HG03378 (cell line): Measurements from ENCODE around the gene STRN3.
"Not testable (repeated sequence)": the region's sequence is repeated elsewhere in the genome, so short reads cannot be mapped to it uniquely, and the experiment has no call there.

Source experiments
- ATAC-seq: cut with Tn5 transposase; IDR thresholded peaks from one replicate; pipeline ENCODE4 v1.9.1; 2021; ENCODE audit warnings: mild to moderate bottlenecking, moderate library complexity; ENCODE audit not compliant: unreplicated experiment

The STRN3 gene

GRCh38 chr14:30972882-30973582 lies 53.1 kb downstream of the STRN3 start:
- ATAC-seq: no peak

- not testable (repeated sequence) for ATAC-seq
Measured at GRCh38 chr14:30972036-30972732, 54.0 kb downstream of the STRN3 start.

GRCh38 chr14:30971586-30971985 lies 54.6 kb downstream of the STRN3 start:
- ATAC-seq: no peak

DNA sequence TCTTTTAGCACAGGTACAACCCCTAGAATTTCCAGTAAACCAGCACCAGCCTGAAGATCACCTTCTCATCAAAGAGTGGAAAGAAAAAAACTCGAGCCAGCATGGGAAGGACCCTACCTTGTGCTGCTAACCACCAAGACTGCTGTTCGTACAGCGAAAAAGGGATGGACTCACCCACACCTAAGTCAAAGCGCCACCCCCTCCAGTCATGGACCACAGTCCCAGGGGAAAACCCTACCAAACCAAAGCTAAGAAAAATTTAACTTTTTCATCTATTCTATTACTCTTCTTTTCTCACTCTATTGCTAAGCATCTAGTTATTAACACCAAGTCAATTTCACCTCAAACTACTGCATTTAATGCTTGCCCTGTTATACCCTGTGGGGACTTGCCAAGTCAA lies 56.4 kb downstream of the STRN3 start:
- ATAC-seq: peak; percentile 62

DNA sequence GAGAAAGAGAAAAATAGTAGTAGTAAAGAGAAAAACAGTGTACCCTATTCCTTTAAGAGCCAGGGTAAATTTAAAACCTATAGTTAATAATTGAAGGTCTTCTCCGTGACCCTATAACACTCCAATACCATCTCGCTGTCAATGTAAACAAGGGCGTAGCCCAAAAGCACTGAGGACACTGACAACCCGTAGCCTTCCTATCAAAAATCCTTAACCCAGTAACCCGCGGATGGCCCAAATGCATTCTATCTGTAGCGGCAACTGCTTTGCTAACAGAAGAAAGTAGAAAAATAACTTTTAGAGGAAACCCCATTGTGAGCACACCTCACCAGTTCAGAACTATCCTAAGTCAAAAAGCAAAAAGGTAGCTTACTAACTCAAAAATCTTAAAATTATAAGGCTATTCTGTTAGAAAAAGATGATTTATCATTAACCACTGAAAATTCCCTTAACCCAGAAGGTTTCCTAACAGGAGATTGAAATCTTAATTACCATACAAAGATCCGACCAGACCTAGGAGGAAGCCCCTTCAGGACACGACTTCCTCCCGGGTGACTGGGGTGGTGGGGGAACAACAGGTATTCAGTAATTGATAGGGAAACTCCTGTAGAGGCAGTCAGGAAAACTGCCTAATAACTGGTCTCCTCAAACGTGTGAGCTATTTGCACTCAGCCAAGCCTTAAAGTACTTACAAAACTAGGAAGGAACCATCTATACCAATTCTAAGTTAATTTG lies 58.6 kb downstream of the STRN3 start:
- ATAC-seq: not testable (repeated sequence)

- ATAC-seq: no peak
Measured at GRCh38 chr14:30966415-30967363, 59.5 kb downstream of the STRN3 start.

GRCh38 chr14:30965861-30966260 lies 60.3 kb downstream of the STRN3 start:
- not testable (repeated sequence) for ATAC-seq

DNA sequence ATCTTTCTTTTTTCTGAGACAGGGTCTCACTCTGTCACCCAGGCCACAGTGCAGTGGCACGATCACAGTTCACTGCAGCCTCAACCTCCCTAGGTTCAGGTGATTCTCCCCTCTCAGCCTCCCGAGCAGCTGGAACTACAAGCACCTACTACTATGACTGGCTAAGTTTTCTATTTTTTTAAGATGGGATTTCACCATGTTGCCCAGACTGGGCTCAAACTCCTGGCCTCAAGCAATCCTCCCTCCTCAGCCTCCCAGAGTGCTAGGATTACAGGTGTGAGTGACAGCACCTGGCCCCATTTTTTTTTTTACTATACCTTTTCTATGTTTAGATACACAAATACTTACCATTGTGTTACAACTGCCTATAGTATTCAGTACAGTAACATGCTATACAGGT lies 63.6 kb downstream of the STRN3 start:
- ATAC-seq: not testable (repeated sequence)

- ATAC-seq: no peak
Measured at GRCh38 chr14:30961330-30961729, 64.8 kb downstream of the STRN3 start.

DNA sequence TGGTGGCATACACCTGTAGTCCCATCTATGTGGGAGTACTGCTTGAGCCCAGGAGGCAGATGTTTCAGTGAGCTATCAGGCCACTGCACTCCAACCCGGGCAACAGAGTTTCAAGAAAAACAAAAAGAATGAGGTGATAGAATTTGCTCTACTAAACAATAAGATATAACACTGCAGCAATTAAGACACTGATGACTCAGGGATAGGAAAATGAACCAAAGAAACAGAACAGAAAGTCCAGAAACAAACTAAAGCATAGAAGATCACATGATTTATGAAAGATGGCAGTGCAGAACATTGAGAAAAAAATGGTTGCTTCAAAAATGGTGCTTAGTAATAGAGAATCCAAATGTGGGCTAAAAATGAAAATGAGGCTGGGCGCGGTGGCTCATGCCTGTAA lies 66.0 kb downstream of the STRN3 start:
- ATAC-seq: no peak

- no peak for ATAC-seq
Measured at GRCh38 chr14:30958555-30959407, 67.4 kb downstream of the STRN3 start.

DNA sequence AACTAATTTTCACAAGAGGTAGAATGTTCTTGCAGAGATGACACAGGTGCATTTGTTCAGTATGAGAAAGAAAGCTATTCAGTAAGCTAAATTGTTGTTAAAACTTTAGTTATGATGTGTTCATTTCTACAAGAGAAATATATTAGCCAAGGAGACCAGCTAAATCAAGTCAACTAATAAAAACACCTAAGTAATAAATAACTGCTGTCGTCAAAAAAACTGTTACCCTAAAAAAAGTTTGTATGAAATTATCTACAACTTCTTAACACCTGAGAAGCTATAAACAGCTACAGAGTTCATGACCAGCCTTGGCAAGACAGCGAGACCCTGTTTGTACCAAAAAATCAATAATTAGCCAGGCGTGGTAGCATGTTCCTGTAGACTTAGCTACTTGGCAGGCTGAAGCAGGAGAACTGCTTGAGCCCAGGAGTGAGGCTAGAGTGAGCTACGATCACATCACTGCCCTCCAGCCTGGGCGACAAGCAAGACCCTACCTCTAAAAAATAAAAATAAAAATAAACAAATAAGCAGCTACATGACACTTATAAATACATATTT lies 68.3 kb downstream of the STRN3 start:
- ATAC-seq: peak; percentile 74

DNA sequence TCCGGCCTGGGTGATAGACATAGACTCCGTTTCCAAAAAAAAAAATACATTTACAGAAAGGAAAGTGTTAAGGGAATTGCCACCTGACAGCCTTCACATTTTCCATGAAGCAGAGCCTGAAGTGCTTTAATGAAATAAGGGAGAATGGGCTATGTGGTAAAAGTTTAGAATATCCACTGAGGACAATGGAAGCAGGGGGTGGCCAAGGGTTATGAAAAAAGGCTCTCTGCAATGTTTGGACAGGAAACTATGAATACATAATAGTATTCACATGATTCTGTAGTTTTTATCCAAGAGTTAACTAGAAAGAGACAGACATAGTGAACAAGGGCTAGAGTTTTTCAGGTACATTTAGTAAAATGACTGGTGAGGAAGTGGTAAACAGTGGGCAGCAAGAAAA lies 76.5 kb downstream of the STRN3 start:
- no peak for ATAC-seq

- no peak for ATAC-seq
Measured at GRCh38 chr14:30943694-30944093, 82.5 kb downstream of the STRN3 start.

DNA sequence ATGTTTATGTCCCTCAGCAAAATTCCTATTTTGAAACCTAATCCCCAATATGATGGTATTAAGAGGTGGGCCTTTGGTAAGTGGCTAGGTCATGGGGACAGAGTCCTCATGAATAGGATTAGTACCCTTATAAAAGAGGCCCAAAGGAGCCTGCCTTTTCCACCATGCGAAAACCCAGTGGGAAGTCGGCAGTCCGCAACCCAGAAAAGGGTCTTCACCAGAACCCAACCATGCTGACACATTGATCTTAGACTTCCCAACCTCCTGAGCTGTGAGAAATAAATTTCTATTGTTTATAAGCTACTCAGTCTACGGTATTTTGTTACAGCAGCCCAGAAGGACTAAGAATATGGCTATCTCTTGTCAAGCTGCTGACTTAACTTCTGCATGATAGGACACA lies 85.3 kb downstream of the STRN3 start:
- ATAC-seq: no peak

DNA sequence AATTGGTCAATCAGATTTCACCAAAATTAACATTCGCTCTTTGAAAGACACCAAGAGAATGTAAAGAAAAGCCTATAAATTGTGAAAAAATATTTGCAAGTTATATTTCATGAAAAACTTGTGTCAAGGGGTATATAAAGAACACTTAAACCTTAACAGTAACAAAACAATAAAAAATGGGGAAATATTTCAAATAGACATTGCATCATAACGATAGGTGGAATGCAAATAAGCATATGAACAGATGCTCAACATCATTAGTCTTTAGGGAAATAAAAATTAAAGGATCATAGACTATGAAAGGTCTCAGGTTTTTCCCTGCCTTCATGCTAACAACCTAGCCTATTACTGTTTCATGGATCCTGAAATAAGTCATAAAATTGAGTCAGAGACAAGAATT lies 87.6 kb downstream of the STRN3 start:
- ATAC-seq: no peak

DNA sequence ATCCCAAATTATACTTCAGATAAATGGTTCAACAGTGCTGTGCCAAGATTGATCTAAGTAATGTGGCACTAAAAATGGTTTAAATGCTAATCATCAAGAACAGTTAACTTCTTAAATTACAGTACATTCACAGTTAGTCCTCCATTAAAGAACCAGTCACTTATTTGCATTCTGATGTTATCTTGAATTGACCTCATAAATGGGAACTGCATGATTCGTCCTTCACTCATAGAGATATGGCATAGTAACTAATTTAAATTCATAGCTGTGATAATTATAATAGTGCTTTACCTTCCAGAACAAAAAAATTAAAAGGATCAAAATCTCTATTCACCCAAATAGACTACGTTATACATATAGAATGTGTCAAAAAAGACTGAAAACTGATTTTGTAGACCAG lies 90.7 kb downstream of the STRN3 start:
- no peak for ATAC-seq

GRCh38 chr14:30933937-30934336 lies 92.2 kb downstream of the STRN3 start:
- ATAC-seq: not testable (repeated sequence)

DNA sequence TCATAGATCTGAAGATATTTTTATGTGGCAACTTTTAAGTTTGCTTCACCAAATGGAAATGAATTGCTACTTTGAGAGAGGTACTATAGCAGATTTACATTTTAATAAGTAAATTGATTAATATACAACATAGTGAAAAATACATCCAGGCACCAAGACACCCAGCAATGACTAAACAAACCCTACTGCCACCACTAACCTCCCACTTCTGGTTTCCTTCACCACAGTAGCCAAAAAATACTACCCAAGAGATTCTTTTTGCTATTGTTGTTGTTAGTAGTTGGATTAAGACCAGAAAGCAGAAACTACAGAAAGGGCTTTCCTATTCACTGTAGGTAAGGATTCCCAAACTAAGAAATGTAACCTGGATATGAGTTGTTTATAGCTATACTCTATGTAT lies 97.7 kb downstream of the STRN3 start:
- ATAC-seq: no peak

GRCh38 chr14:30925254-30925653 lies 100.9 kb downstream of the STRN3 start:
- no peak for ATAC-seq
